BJ (cell line): ENCODE measurements around the gene FOXP2. TPM values are rescaled to one million over a fixed set of nuclear protein-coding genes. Genes with fewer than 3 reads are reported as not detected.

Experiments
- CTCF ChIA-PET: fragments of 350-600 bp; formaldehyde crosslinking; extraction: SDS; loops from one replicate; lab custom pipeline; 2021; ENCODE audit warnings: antibody characterized with exemption, inconsistent platforms; lab: Yijun Ruan, JAX
- POLR2A ChIA-PET: fragments of 300-600 bp; sonication (Branson Sonifier 250); formaldehyde crosslinking; extraction: SDS; loops from one replicate; lab custom pipeline; 2021; ENCODE audit warnings: antibody characterized with exemption; lab: Charles Lee
- DNase-seq: peaks from one replicate; pipeline ENCODE4 v3.0.0-alpha.2; 2011; ENCODE audit warnings: low read depth
- H3K27me3 ChIP-seq: 2 replicates; pipeline ENCODE4 v1.6.0; 2011; ENCODE audit warnings: low read length; ENCODE audit not compliant: control insufficient read depth, insufficient read depth
- H3K36me3 ChIP-seq: 2 replicates; pipeline ENCODE4 v1.5.1; 2011; ENCODE audit warnings: low read length; ENCODE audit not compliant: control insufficient read depth, insufficient read depth
- H3K4me3 ChIP-seq: 2 replicates; pipeline ENCODE4 v1.5.1; 2011; ENCODE audit warnings: low read depth, mild to moderate bottlenecking, control low read depth, low read length
- polyA plus RNA-seq: library from polyadenylated mRNA; depleted of rRNA; stranded (reverse); fragments of >200 nt; gene quantifications from 2 replicates; pipeline ENCODE4 v1.2.3, GENCODE V29; 2011
- small RNA-seq: library from RNA; depleted of rRNA; stranded (forward); fragments of <200 nt; gene quantifications from one replicate; pipeline ENCODE3, GENCODE V24; 2012; ENCODE audit warnings: low replicate concordance, low read depth; ENCODE audit not compliant: insufficient read length
- TF ChIP-seq, protein P1 (sequence below): IDR thresholded peaks from 2 replicates; pipeline ENCODE4 v1.5.1; 2011; ENCODE audit warnings: low read depth, mild to moderate bottlenecking, control low read depth, inconsistent platforms, low read length, moderate library complexity; ENCODE audit not compliant: insufficient read depth

FOXP2 gene
- polyA plus RNA-seq, 1 experiment = 0.66 TPM

DNA sequence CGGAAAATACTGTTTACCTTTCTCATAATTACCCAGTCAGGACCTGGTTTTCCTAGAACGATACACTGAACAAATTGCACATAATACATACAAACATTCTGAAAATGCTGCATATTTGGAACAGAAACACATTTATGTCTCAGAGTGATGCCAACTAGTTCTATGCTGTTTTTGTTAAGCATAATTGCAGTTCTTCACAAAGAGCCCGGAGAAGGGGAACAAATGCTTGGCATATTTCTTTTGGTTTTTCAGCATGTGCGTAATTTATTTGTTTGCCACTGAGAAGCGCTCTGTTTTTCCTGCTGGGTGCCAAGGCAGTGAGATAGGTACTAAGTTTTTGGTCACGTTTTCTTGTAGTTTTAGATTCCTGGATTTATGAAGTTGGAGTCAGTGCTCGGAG is 326.3 kb downstream of the FOXP2 start:
- TF ChIP-seq, protein P1, sequence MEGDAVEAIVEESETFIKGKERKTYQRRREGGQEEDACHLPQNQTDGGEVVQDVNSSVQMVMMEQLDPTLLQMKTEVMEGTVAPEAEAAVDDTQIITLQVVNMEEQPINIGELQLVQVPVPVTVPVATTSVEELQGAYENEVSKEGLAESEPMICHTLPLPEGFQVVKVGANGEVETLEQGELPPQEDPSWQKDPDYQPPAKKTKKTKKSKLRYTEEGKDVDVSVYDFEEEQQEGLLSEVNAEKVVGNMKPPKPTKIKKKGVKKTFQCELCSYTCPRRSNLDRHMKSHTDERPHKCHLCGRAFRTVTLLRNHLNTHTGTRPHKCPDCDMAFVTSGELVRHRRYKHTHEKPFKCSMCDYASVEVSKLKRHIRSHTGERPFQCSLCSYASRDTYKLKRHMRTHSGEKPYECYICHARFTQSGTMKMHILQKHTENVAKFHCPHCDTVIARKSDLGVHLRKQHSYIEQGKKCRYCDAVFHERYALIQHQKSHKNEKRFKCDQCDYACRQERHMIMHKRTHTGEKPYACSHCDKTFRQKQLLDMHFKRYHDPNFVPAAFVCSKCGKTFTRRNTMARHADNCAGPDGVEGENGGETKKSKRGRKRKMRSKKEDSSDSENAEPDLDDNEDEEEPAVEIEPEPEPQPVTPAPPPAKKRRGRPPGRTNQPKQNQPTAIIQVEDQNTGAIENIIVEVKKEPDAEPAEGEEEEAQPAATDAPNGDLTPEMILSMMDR = no peak
- no peak for DNase-seq
- no peaks in the 10 kb centered on the region for H3K27me3 ChIP-seq
- ChIA-PET POLR2A (no interaction called here), CTCF (no interaction called here)
- no peaks in the 10 kb centered on the region for H3K36me3 ChIP-seq
- H3K4me3 ChIP-seq = no peak overlapping the region

DNA sequence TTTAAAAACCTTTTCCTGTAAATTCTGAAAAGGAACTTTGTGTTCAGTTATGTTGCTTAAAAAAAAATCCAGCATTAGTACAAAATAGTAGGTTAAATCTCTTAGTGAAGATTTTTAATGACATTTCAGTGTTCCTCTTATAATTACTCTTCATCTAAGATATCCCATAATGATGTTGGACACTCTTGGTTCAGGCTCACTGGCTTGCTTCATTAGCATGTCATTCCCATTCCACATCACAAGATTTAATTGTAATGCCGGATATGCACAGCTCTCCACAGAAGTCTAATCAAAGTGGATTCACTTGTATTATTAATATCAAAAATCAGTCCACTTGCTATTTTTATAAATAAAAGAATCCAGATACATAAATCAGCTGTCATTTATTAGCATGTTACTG is 327.3 kb downstream of the FOXP2 start:
- Histone ChIP-seq H3K36me3 (no peaks in the 10 kb centered on the region), H3K27me3 (no peaks in the 10 kb centered on the region), H3K4me3 (no peak overlapping the region)
- DNase-seq = no peak
- ChIA-PET POLR2A (no interaction called here), CTCF (no interaction called here)
- TF ChIP-seq, protein P1 = no peak

Small RNA genes within 50 kb of the gene (small RNA-seq; reads per million reads assigned to genes)
- gene MIR3666 (not detected), gene RNA5SP238 (not detected)
